ENCODE results near the gene PDS5B.

DNA sequence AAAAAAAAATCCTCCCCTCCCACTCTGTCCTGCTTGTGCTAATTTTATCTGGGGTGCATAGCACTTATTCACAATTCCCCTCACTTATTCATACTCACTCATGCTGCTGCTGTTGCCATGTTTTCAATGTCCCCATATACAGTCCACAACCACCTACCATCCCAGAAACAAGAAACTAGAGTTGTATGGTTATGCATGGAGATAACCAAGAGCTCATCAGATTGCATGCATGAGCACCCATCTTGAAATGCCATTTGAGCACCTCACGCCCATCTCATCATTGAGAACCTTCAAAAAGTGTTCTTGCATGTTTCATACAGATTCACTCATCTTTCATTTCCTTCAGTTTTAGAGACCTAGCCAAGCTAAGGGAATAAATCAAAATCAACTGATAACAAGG is 32.5 kb upstream of the PDS5B start:
- TF ChIP-seq, protein P1, sequence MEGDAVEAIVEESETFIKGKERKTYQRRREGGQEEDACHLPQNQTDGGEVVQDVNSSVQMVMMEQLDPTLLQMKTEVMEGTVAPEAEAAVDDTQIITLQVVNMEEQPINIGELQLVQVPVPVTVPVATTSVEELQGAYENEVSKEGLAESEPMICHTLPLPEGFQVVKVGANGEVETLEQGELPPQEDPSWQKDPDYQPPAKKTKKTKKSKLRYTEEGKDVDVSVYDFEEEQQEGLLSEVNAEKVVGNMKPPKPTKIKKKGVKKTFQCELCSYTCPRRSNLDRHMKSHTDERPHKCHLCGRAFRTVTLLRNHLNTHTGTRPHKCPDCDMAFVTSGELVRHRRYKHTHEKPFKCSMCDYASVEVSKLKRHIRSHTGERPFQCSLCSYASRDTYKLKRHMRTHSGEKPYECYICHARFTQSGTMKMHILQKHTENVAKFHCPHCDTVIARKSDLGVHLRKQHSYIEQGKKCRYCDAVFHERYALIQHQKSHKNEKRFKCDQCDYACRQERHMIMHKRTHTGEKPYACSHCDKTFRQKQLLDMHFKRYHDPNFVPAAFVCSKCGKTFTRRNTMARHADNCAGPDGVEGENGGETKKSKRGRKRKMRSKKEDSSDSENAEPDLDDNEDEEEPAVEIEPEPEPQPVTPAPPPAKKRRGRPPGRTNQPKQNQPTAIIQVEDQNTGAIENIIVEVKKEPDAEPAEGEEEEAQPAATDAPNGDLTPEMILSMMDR (IDR thresholded peaks at IDR 0.05), result no peak
- TF ChIP-seq POLR2A (IDR thresholded peaks at IDR 0.05), result no peak
